ENCODE results near the gene PEAK1. TPM values are rescaled to one million over a fixed set of nuclear protein-coding genes. Genes with fewer than 3 reads are reported as not detected.

The PEAK1 gene
- total and polyA plus RNA-seq, 3 experiments from 2014 or later: 2.2 to 26.3 (median 25.1) TPM

DNA sequence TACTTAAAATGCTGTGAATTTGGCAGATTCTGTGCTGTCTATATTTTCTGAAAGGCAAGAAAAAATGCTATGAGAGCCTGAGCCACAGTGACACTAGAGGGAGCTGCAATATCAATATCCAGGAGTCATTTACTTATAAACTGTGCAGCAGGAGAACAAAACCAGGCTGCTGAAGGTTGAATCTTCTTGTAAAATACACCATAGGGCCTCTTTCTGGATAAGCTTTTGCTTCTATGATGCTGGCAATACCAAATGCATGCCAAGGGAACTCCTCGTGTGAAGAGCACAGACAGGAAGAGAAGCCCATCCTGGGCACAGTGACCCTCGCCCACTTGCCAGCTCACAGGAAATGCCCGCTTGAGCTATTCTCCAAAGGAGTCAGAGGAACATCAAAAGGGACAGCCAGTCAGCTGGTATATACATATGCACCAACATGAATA lies 301.0 kb downstream of the PEAK1 start:
- H3K4me1 Mint-ChIP-seq: peaks cover 8 to 26% (median 18%) of the 10 kb centered on the region in 3 donors
- H3K36me3 Mint-ChIP-seq: peaks cover 0 to 11% (median 2%) of the 10 kb centered on the region in 3 donors
- no peaks in the 10 kb centered on the region for H3K9me3 ChIP-seq (ENCODE audit: low read length)
- H3K36me3 ChIP-seq (ENCODE audit: insufficient read depth, low read length): no peaks in the 10 kb centered on the region
- no peaks in the 10 kb centered on the region for H3K27me3 ChIP-seq (ENCODE audit: insufficient read depth, low read length, poor library complexity, severe bottlenecking)
- H3K4me3 ChIP-seq (ENCODE audit: low read length): no peak overlapping the region
- H3K27ac ChIP-seq (ENCODE audit: low read depth, low read length): no peak overlapping the region
- peak in 4 of 5 donors; percentile 17 to 56 (median 45) for DNase-seq
- peak overlapping the region in 2 of 7 donors; percentile 8 for H3K4me3 Mint-ChIP-seq
- H3K27ac Mint-ChIP-seq: peak overlapping the region in 4 of 8 donors; percentile 1 to 70 (median 37)
- ChIA-PET CTCF (interaction anchor here (0.7 to 4.9 kb wide), 16 partner anchors 11 to 425 kb away, joined by 3 to 43 read pairs (median 4); no protein-coding TSS in a partner anchor), POLR2A (interaction anchor here (1.0 kb wide), 1 partner anchor 42 kb away, joined by 3 read pairs; no protein-coding TSS in a partner anchor)
- H3K27me3 Mint-ChIP-seq: no peaks in the 10 kb centered on the region
- peaks cover 9% of the 10 kb centered on the region for H3K4me1 ChIP-seq (ENCODE audit: insufficient read depth, low read length)
- no peaks in the 10 kb centered on the region for H3K9me3 Mint-ChIP-seq

DNA sequence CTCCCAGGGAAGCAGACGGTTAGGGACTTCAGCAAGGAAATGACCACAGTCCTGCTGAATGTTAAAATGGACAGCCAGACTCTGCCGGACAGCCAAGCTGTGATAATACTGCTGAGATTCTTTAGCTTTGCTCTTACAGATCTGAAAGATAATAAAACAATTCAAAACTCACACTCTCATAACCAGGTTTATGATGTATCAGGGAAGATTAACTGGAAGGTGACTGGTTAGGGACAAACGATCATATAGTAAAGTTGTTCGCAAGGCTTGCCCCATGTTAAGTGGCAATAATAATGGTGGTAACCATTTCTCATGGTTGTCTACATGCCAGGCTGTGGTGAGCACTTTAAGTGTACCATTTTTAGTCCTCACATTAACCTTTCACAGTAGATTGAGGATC lies 304.7 kb downstream of the PEAK1 start:
- Mint-ChIP-seq H3K36me3 (peaks cover 0 to 19% (median 10%) of the 10 kb centered on the region in 3 donors), H3K4me1 (peaks cover 7 to 15% (median 13%) of the 10 kb centered on the region in 3 donors), H3K4me3 (no peak overlapping the region), H3K27ac (no peak overlapping the region), H3K27me3 (no peaks in the 10 kb centered on the region), H3K9me3 (no peaks in the 10 kb centered on the region)
- Histone ChIP-seq H3K4me3 (ENCODE audit: low read length) (no peak overlapping the region), H3K27me3 (ENCODE audit: insufficient read depth, low read length, poor library complexity, severe bottlenecking) (no peaks in the 10 kb centered on the region), H3K27ac (ENCODE audit: low read depth, low read length) (no peak overlapping the region), H3K4me1 (ENCODE audit: insufficient read depth, low read length) (peaks cover 9% of the 10 kb centered on the region), H3K9me3 (ENCODE audit: low read length) (no peaks in the 10 kb centered on the region), H3K36me3 (ENCODE audit: insufficient read depth, low read length) (no peaks in the 10 kb centered on the region)
- ChIA-PET CTCF (no interaction called here), POLR2A (no interaction called here)
- DNase-seq: no peak

DNA sequence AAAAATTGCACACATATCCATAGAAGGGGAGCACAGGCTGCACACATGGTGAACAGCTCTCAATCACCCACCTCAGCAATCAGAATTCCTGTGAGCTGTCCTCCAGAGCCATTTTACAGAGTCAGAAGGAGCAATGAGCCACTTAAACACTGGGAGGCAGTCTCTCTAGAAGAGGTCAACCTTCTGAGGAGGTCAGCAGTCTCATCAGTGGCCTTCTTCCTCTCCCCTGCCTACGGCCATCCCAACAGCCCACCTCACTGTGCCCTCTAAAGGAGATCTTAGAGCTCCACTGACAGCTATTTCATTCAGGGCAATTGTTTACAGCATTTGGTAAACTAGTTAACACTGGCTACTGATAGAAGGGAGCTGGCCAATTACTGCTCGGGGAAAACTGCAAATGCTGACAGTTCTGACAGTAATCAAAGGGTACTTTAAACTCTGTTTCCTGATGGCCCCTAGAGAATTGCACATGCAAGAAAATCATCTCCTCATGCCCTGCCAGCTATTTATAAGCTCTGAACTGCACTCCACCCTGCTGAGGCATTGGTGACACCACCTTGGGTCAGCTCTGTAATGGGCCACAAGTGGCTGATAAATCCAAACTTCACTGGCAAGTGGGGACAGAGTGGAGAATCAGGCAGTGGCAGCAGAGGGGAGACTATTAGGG lies 306.9 kb downstream of the PEAK1 start:
- no peak overlapping the region for H3K27ac ChIP-seq (ENCODE audit: low read depth, low read length)
- DNase-seq: no peak
- ChIA-PET POLR2A (no interaction called here), CTCF (interaction anchor here (1.2 to 1.4 kb wide), 2 partner anchors 8 to 430 kb away, joined by 3 to 6 read pairs; no protein-coding TSS in a partner anchor)
- no peaks in the 10 kb centered on the region for H3K36me3 ChIP-seq (ENCODE audit: insufficient read depth, low read length)
- H3K27me3 Mint-ChIP-seq: no peaks in the 10 kb centered on the region
- peaks cover 0 to 19% (median 10%) of the 10 kb centered on the region in 3 donors for H3K36me3 Mint-ChIP-seq
- H3K27ac Mint-ChIP-seq: peak overlapping the region in 1 of 8 donors; percentile 66
- H3K4me1 ChIP-seq (ENCODE audit: insufficient read depth, low read length): no peaks in the 10 kb centered on the region
- H3K4me3 Mint-ChIP-seq: no peak overlapping the region
- H3K4me3 ChIP-seq (ENCODE audit: low read length): no peak overlapping the region
- no peaks in the 10 kb centered on the region for H3K9me3 Mint-ChIP-seq
- H3K9me3 ChIP-seq (ENCODE audit: low read length): no peaks in the 10 kb centered on the region
- no peaks in the 10 kb centered on the region for H3K4me1 Mint-ChIP-seq
- no peaks in the 10 kb centered on the region for H3K27me3 ChIP-seq (ENCODE audit: insufficient read depth, low read length, poor library complexity, severe bottlenecking)

DNA sequence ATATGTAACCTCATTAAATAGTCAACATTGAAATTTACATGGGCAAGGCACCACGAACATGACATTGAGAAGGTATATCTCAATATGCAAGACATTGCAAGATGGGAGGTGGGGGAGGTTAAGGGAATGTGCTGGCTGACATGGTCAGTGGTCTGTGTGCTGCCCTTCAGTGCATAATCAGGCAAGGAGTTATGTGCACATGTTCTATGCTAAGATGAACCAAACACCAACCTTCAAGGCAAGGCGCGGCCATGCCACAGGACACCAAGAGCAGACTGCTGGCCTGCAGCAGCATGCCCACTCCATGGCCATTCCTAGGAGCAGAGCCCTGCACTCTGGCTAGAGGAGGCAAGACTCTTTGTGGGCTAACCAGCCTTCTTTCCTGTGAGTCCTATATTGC lies 308.1 kb downstream of the PEAK1 start:
- Mint-ChIP-seq H3K36me3 (peaks cover 0 to 19% (median 10%) of the 10 kb centered on the region in 3 donors), H3K4me1 (no peaks in the 10 kb centered on the region), H3K27me3 (peaks cover 0 to 2% of the 10 kb centered on the region in 2 donors), H3K9me3 (no peaks in the 10 kb centered on the region), H3K4me3 (no peak overlapping the region), H3K27ac (peak overlapping the region in 2 of 8 donors; percentile 1 to 25)
- Histone ChIP-seq H3K27ac (ENCODE audit: low read depth, low read length) (no peak overlapping the region), H3K36me3 (ENCODE audit: insufficient read depth, low read length) (no peaks in the 10 kb centered on the region), H3K4me1 (ENCODE audit: insufficient read depth, low read length) (no peaks in the 10 kb centered on the region), H3K27me3 (ENCODE audit: insufficient read depth, low read length, poor library complexity, severe bottlenecking) (no peaks in the 10 kb centered on the region), H3K4me3 (ENCODE audit: low read length) (no peak overlapping the region), H3K9me3 (ENCODE audit: low read length) (no peaks in the 10 kb centered on the region)
- CTCF ChIA-PET: interaction anchor here (1.4 kb wide), 1 partner anchor 431 kb away, joined by 6 read pairs; no protein-coding TSS in a partner anchor
- POLR2A ChIA-PET: no interaction called here
- no peak for DNase-seq

DNA sequence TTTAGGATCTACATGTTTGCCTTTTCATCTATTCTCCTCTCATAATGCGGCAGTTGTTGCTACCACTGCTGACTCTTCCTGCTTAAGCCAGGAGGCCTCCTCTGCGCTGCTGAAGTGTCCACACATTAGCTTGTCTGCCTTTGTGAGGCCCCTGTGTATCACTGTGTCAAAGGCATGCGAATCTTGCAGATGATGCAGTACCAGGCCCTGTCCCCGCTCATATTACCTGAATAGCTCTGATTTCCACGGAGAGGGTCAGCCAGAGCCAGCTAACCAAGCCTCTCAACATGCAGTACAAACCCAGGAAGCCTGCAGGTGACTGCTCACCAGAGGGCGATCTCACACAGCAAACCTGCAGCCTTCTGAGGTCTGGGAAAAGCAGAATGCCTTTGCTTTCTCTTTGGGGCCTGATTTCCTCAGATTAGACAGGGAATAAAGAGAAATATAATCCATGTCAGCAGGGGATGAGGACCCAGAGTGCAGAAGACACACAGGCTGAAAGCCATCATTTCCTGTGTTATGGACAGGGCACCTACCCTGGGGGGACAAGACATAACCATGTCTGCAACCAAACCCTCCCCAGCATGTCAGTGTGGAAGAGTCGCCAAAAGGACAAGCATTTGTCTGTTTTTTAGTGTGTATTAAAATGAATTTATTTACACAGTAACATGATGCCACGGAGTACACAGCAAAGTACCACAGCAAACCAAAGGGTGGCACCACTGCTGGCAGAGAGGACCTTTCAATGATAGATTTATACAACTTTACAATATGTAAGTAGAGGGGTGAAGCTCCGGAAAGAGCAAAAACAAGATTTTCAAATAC lies 312.2 kb downstream of the PEAK1 start:
- CTCF ChIA-PET: interaction anchor here (1.1 to 6.5 kb wide), 2 partner anchors 10 to 436 kb away, joined by 5 to 31 read pairs; no protein-coding TSS in a partner anchor
- Histone ChIP-seq H3K9me3 (ENCODE audit: low read length) (no peaks in the 10 kb centered on the region), H3K36me3 (ENCODE audit: insufficient read depth, low read length) (no peaks in the 10 kb centered on the region), H3K27ac (ENCODE audit: low read depth, low read length) (no peak overlapping the region), H3K4me3 (ENCODE audit: low read length) (no peak overlapping the region), H3K27me3 (ENCODE audit: insufficient read depth, low read length, poor library complexity, severe bottlenecking) (no peaks in the 10 kb centered on the region), H3K4me1 (ENCODE audit: insufficient read depth, low read length) (no peaks in the 10 kb centered on the region)
- Mint-ChIP-seq H3K27ac (peak overlapping the region in 2 of 8 donors; percentile 14 to 15), H3K9me3 (no peaks in the 10 kb centered on the region), H3K36me3 (peaks cover 0 to 3% (median 2%) of the 10 kb centered on the region in 3 donors), H3K27me3 (peaks cover 0 to 2% of the 10 kb centered on the region in 2 donors), H3K4me3 (no peak overlapping the region), H3K4me1 (no peaks in the 10 kb centered on the region)
- DNase-seq: peak in 3 of 5 donors; percentile 5 to 48 (median 10)
- POLR2A ChIA-PET: no interaction called here

DNA sequence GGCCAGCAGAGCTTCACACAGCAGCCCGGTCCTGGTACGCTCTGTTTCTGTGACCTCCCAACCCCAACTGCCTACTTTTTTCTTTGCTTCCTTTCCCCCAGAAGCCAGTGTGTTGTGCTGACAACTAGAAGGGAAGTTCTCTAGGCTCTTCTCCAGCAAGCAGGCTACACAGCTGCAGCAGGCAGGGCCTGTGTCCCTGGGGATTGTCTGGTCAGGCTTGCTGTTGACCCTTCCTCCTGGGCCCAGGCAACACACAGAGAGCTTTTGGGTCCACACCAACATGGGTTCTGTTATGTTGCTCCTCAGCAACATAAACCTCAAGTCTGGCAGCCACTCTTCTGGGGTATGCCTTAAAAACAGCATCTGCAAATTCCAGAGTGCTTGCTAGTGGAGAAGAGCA lies 312.8 kb downstream of the PEAK1 start:
- no peak overlapping the region for H3K27ac ChIP-seq (ENCODE audit: low read depth, low read length)
- H3K4me1 Mint-ChIP-seq: no peaks in the 10 kb centered on the region
- no peak overlapping the region for H3K4me3 ChIP-seq (ENCODE audit: low read length)
- no peaks in the 10 kb centered on the region for H3K36me3 ChIP-seq (ENCODE audit: insufficient read depth, low read length)
- no peak for DNase-seq
- H3K9me3 ChIP-seq (ENCODE audit: low read length): no peaks in the 10 kb centered on the region
- peaks cover 0 to 2% (median 2%) of the 10 kb centered on the region in 3 donors for H3K36me3 Mint-ChIP-seq
- no peaks in the 10 kb centered on the region for H3K4me1 ChIP-seq (ENCODE audit: insufficient read depth, low read length)
- H3K27ac Mint-ChIP-seq: no peak overlapping the region
- H3K4me3 Mint-ChIP-seq: no peak overlapping the region
- CTCF ChIA-PET: interaction anchor here (6.5 kb wide), 1 partner anchor 436 kb away, joined by 31 read pairs; no protein-coding TSS in a partner anchor
- POLR2A ChIA-PET: no interaction called here
- H3K27me3 Mint-ChIP-seq: peaks cover 0 to 2% of the 10 kb centered on the region in 2 donors
- no peaks in the 10 kb centered on the region for H3K9me3 Mint-ChIP-seq
- H3K27me3 ChIP-seq (ENCODE audit: insufficient read depth, low read length, poor library complexity, severe bottlenecking): no peaks in the 10 kb centered on the region

DNA sequence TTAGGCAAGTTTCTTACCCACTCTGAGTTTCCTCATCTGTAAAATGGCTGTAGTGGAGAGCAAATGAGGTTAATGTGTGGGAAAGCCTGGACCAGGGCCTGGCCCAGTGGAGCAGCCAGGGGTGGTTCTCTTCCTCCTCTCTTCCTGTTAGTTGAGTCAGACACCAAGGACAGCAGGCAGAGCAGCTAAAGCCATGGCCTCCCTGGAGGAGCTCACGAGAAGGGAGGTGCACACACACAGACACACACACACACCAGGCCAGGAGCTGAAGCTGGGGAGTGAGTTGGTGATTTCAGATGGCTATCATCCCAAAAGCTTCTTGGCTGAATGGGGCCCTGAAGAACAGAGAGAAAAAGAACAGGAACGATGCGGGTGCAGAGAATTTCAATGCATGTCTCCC lies 315.7 kb downstream of the PEAK1 start:
- no peak overlapping the region for H3K27ac Mint-ChIP-seq
- H3K4me1 Mint-ChIP-seq: no peaks in the 10 kb centered on the region
- H3K4me3 Mint-ChIP-seq: no peak overlapping the region
- ChIA-PET POLR2A (interaction anchor here (0.6 kb wide), 1 partner anchor 150 kb away, joined by 5 read pairs; no protein-coding TSS in a partner anchor), CTCF (interaction anchor here (6.5 kb wide), 1 partner anchor 439 kb away, joined by 31 read pairs; no protein-coding TSS in a partner anchor)
- H3K27me3 Mint-ChIP-seq: peaks cover 0 to 6% of the 10 kb centered on the region in 2 donors
- H3K9me3 Mint-ChIP-seq: no peaks in the 10 kb centered on the region
- H3K36me3 ChIP-seq (ENCODE audit: insufficient read depth, low read length): no peaks in the 10 kb centered on the region
- no peak overlapping the region for H3K27ac ChIP-seq (ENCODE audit: low read depth, low read length)
- H3K9me3 ChIP-seq (ENCODE audit: low read length): no peaks in the 10 kb centered on the region
- H3K4me1 ChIP-seq (ENCODE audit: insufficient read depth, low read length): no peaks in the 10 kb centered on the region
- H3K4me3 ChIP-seq (ENCODE audit: low read length): no peak overlapping the region
- no peaks in the 10 kb centered on the region for H3K36me3 Mint-ChIP-seq
- no peaks in the 10 kb centered on the region for H3K27me3 ChIP-seq (ENCODE audit: insufficient read depth, low read length, poor library complexity, severe bottlenecking)
- DNase-seq: no peak
